Measurements from ENCODE around the gene TNFRSF1B. TPM values are rescaled to one million over a fixed set of nuclear protein-coding genes. Genes with fewer than 3 reads are reported as not detected.

The TNFRSF1B gene
- total and polyA plus RNA-seq, 3 donors from 2014 or later: 7.7 to 10.6 (median 8.0) TPM

GRCh38 chr1:12206792-12207424 is 40.1 kb downstream of the TNFRSF1B start:
- no peak overlapping the region for H3K27ac ChIP-seq
- no peak overlapping the region for H3K4me3 ChIP-seq
- intact Hi-C loops (cut with DNase I; ENCODE audit: low total_unique reads): loop anchor here (5.0 kb wide), 1 partner anchor 80 kb away; no protein-coding TSS in a partner anchor
- H3K27me3 ChIP-seq: no peaks in the 10 kb centered on the region
- DNase-seq: no peak
- TF ChIP-seq POLR2A (IDR thresholded peaks at IDR 0.05): no peak
- TF ChIP-seq, protein P1, sequence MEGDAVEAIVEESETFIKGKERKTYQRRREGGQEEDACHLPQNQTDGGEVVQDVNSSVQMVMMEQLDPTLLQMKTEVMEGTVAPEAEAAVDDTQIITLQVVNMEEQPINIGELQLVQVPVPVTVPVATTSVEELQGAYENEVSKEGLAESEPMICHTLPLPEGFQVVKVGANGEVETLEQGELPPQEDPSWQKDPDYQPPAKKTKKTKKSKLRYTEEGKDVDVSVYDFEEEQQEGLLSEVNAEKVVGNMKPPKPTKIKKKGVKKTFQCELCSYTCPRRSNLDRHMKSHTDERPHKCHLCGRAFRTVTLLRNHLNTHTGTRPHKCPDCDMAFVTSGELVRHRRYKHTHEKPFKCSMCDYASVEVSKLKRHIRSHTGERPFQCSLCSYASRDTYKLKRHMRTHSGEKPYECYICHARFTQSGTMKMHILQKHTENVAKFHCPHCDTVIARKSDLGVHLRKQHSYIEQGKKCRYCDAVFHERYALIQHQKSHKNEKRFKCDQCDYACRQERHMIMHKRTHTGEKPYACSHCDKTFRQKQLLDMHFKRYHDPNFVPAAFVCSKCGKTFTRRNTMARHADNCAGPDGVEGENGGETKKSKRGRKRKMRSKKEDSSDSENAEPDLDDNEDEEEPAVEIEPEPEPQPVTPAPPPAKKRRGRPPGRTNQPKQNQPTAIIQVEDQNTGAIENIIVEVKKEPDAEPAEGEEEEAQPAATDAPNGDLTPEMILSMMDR (IDR thresholded peaks at IDR 0.05): no peak
- H3K36me3 ChIP-seq (ENCODE audit: low read depth, missing control alignments): no peaks in the 10 kb centered on the region
- WGBS, 2 donors: 87 to 91% methylated on average over 16 to 17 of the region's 17 CpGs
- H3K4me1 ChIP-seq: no peaks in the 10 kb centered on the region
- H3K9me3 ChIP-seq: no peaks in the 10 kb centered on the region

- intact Hi-C loops (cut with DNase I; ENCODE audit: low total_unique reads): loop anchor here (5.0 kb wide), 1 partner anchor 81 kb away; no protein-coding TSS in a partner anchor
- DNase-seq: no peak
- H3K4me3 ChIP-seq: no peak overlapping the region
- H3K27ac ChIP-seq: no peak overlapping the region
- TF ChIP-seq POLR2A (IDR thresholded peaks at IDR 0.05): no peak
- TF ChIP-seq, protein P1 (IDR thresholded peaks at IDR 0.05): no peak
- no peaks in the 10 kb centered on the region for H3K9me3 ChIP-seq
- H3K27me3 ChIP-seq: no peaks in the 10 kb centered on the region
- 68% methylated on average over 6 of the region's 6 CpGs for WGBS, 2 donors
- no peaks in the 10 kb centered on the region for H3K36me3 ChIP-seq (ENCODE audit: low read depth, missing control alignments)
- no peaks in the 10 kb centered on the region for H3K4me1 ChIP-seq
These were observed 41.5 kb downstream of the TNFRSF1B start for GRCh38 chr1:12208271-12208670.

- Histone ChIP-seq H3K36me3 (ENCODE audit: low read depth, missing control alignments) (no peaks in the 10 kb centered on the region), H3K27me3 (no peaks in the 10 kb centered on the region), H3K4me3 (no peak overlapping the region), H3K4me1 (no peaks in the 10 kb centered on the region), H3K27ac (no peak overlapping the region), H3K9me3 (no peaks in the 10 kb centered on the region)
- DNase-seq: peak; percentile 92
- TF ChIP-seq POLR2A (IDR thresholded peaks at IDR 0.05): no peak
- TF ChIP-seq, protein P1 (IDR thresholded peaks at IDR 0.05): peak; percentile 90 to 97 (median 95)
- intact Hi-C loops (cut with DNase I; ENCODE audit: low total_unique reads): loop anchor here (5.0 kb wide), 1 partner anchor 82 kb away; no protein-coding TSS in a partner anchor
- 41 to 43% methylated on average over 6 to 14 of the region's 14 CpGs for WGBS, 2 donors
These were observed 42.1 kb downstream of the TNFRSF1B start for GRCh38 chr1:12208764-12209494.

- WGBS, 2 donors: 78 to 100% methylated on average over 1 to 3 of the region's 3 CpGs
- Histone ChIP-seq H3K4me3 (no peak overlapping the region), H3K36me3 (ENCODE audit: low read depth, missing control alignments) (no peaks in the 10 kb centered on the region), H3K9me3 (no peaks in the 10 kb centered on the region), H3K27ac (no peak overlapping the region), H3K27me3 (no peaks in the 10 kb centered on the region), H3K4me1 (no peaks in the 10 kb centered on the region)
- intact Hi-C loops (cut with DNase I; ENCODE audit: low total_unique reads): loop anchor here (5.0 kb wide), 1 partner anchor 82 kb away; no protein-coding TSS in a partner anchor
- TF ChIP-seq, protein P1 (IDR thresholded peaks at IDR 0.05): no peak
- no peak for TF ChIP-seq POLR2A (IDR thresholded peaks at IDR 0.05)
- DNase-seq: no peak
These were observed 42.7 kb downstream of the TNFRSF1B start for GRCh38 chr1:12209495-12209832.
